HG02588 (cell line): ENCODE data around the gene KATNAL1.
"Not testable (repeated sequence)": the region's sequence is repeated elsewhere in the genome, so short reads cannot be mapped to it uniquely, and the experiment has no call there.

ENCODE experiments used
- ATAC-seq: cut with Tn5 transposase; IDR thresholded peaks from one replicate; pipeline ENCODE4 v1.9.1; 2021; ENCODE audit warnings: mild to moderate bottlenecking, moderate library complexity; ENCODE audit not compliant: unreplicated experiment

The KATNAL1 gene

GRCh38 chr13:30295116-30295515, 12.2 kb downstream of the KATNAL1 start:
- no peak for ATAC-seq

GRCh38 chr13:30294004-30294403, 13.3 kb downstream of the KATNAL1 start:
- ATAC-seq, result no peak

- no peak for ATAC-seq
Measured at GRCh38 chr13:30292325-30292724, 15.0 kb downstream of the KATNAL1 start.

- no peak for ATAC-seq
Measured at GRCh38 chr13:30290812-30291436, 16.4 kb downstream of the KATNAL1 start.

- no peak for ATAC-seq
Measured at GRCh38 chr13:30289533-30289932, 17.8 kb downstream of the KATNAL1 start.

- not testable (repeated sequence) for ATAC-seq
Measured at GRCh38 chr13:30286059-30286458, 21.3 kb downstream of the KATNAL1 start.

- no peak for ATAC-seq
Measured at GRCh38 chr13:30276178-30276577, 31.2 kb downstream of the KATNAL1 start.

- no peak for ATAC-seq
Measured at GRCh38 chr13:30274083-30274482, 33.3 kb downstream of the KATNAL1 start.

- not testable (repeated sequence) for ATAC-seq
Measured at GRCh38 chr13:30270035-30270434, 37.3 kb downstream of the KATNAL1 start.

GRCh38 chr13:30268673-30269072, 38.7 kb downstream of the KATNAL1 start:
- no peak for ATAC-seq

GRCh38 chr13:30266756-30267155, 40.6 kb downstream of the KATNAL1 start:
- ATAC-seq, result no peak

GRCh38 chr13:30259149-30259733, 48.1 kb downstream of the KATNAL1 start:
- not testable (repeated sequence) for ATAC-seq

GRCh38 chr13:30257468-30258099, 49.8 kb downstream of the KATNAL1 start:
- ATAC-seq, result no peak

- no peak for ATAC-seq
Measured at GRCh38 chr13:30256713-30257467, 50.5 kb downstream of the KATNAL1 start.

- no peak for ATAC-seq
Measured at GRCh38 chr13:30255696-30256095, 51.7 kb downstream of the KATNAL1 start.

- no peak for ATAC-seq
Measured at GRCh38 chr13:30253830-30254229, 53.5 kb downstream of the KATNAL1 start.

GRCh38 chr13:30247406-30247805, 59.9 kb downstream of the KATNAL1 start:
- no peak for ATAC-seq

- ATAC-seq, result peak; percentile 63
Measured at GRCh38 chr13:30241532-30241931, 65.8 kb downstream of the KATNAL1 start.

GRCh38 chr13:30240608-30241007, 66.7 kb downstream of the KATNAL1 start:
- ATAC-seq, result no peak

GRCh38 chr13:30235216-30235615, 72.1 kb downstream of the KATNAL1 start:
- ATAC-seq, result no peak

- ATAC-seq, result no peak
Measured at GRCh38 chr13:30234619-30235162, 72.7 kb downstream of the KATNAL1 start.
